ENCODE measurements around the gene VPS51.

The VPS51 gene

DNA sequence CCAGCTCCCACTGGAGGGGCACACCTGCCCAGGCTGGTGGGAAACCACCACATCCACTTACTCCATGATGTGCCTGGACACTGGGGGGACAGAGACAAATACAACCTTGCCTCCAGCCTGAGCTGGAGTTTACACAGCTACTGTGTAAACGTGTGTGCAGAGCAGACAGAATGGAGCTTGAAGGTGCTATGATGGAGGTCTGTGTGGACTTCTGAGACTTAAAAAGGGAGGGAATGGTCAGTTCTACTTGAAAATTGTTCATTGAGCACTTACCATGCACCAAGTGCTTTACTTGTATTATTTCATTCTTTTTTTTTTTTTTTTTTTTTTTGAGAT lies 23.4 kb upstream of the VPS51 start:
- no peak for DNase-seq (ENCODE audit: low read depth in 3 of 3)

- DNase-seq (ENCODE audit: low read depth in 3 of 3) = no peak
Measured at GRCh38 chr11:65077451-65077850, 18.6 kb upstream of the VPS51 start.

GRCh38 chr11:65078151-65078550 lies 17.9 kb upstream of the VPS51 start:
- peak; percentile 39 to 60 (median 45) for DNase-seq (ENCODE audit: low read depth in 3 of 3)

- no peak for DNase-seq (ENCODE audit: low read depth in 3 of 3)
Measured at GRCh38 chr11:65078786-65079342, 17.1 kb upstream of the VPS51 start.

DNA sequence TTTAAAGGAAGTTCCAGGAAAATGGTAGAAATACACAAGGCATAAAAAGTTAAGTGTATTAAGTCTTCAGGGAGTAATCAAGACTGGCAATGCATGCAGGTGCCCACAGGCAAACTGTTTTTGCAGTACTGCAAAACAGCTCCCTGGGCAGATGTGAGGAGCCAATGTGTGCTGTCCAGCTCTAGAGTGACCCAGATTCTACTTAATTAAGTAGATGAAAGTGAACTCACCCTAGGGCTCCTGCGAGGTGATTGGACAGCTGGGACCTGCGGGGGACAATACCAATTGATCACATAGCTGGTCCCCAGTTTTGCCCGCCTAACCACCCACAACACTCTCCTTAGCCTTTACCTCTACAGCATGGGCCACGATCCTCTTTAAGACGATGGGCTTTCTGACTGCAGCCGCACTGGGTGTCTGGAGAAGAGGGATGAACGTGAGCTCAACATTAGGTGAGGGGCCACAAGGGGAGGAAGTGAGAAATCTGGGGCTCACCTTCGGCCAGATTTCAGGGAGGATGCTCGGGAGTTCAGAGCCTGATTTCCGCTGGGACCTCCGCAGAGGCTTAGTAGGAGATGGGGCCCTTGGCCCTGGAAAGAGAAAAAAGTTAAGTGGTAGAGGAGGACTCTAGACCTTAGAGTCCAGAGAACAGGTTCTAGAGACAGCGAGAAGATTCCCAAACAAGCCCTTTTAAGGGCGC lies 12.7 kb upstream of the VPS51 start:
- no peak for DNase-seq (ENCODE audit: low read depth in 3 of 3)

DNA sequence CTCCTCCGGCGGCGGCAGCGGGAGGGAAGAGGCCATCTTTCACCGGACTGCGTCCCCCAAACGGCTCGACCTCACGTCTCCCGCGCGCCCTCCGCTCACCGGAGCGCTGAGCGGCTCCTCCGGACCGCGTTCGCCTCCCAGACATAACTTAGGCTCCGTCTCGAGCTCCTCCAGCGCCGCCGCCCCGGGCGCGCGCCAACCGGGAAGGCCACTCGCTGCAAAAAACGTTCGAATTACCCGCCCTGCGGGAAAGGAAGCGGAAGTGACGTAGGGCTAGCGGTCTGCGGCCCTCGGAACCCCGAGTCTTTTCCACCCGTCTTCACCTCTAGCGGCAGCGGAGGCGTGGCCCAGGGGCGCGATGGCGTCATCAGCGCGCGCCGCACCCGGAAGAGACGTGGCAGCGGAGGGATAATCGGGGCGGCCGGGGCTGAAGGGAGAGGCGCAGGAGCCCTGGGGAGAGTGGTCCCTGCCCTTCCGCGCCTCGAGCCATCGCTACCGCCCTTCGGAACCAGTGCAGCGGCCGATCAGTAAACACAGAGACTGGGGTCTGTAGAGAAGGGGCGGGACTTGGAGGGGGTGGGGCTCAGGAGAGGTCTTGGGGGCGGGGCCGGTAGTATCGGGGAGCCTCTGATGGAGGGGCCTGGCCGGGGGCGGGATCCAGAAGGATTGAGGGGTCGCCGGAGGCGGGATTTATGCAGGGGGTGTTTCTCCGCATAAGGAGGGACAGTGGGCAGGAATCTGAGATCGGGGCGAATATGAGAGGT lies 12.0 kb upstream of the VPS51 start, which contains the start of the genes CDCA5 and ZFPL1:
Gene CDCA5 (minus strand): TSS at position 207 of the 764 bp plus-strand sequence. CDS start 62 bp downstream, at position 145.
Gene ZFPL1 (plus strand): TSS at position 389 of the 764 bp plus-strand sequence. CDS start 477 bp downstream, outside the sequence.
- peak; percentile 89 to 95 (median 93) for DNase-seq (ENCODE audit: low read depth in 3 of 3)

DNA sequence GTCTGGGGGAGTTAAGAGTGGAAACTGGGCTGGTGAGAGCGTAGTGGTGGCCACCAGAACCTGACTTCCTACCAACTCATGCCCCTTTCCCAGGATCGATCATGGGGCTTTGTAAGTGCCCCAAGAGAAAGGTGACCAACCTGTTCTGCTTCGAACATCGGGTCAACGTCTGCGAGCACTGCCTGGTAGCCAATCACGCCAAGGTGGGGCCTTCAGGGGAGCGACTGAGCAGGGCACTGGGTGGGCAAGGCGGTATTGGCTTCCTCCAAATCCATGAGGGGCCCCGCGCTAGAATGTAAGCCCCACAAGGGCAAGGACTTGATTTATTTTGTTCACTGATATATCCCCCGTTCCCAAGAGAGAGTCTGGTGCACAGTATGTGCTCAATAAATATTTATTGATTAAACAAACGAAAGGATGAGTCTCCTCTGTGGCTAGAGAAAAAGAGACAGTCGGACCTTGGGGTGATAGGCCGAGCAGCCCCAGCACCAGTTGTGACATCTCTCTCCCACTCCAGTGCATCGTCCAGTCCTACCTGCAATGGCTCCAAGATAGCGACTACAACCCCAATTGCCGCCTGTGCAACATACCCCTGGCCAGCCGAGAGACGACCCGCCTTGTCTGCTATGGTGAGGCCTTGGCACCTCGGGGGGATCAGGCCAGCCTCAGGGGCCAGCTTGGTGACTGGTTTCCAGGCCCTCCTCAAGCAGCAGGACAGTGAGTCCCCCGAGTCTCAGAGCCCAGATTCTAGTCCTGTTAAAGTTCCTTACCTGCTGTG lies 11.2 kb upstream of the VPS51 start:
- no peak for DNase-seq (ENCODE audit: low read depth in 3 of 3)

- no peak for DNase-seq (ENCODE audit: low read depth in 3 of 3)
Measured at GRCh38 chr11:65085446-65085845, 10.6 kb upstream of the VPS51 start.

- no peak for DNase-seq (ENCODE audit: low read depth in 3 of 3)
Measured at GRCh38 chr11:65086809-65087208, 9.2 kb upstream of the VPS51 start.

GRCh38 chr11:65087216-65087615 lies 8.8 kb upstream of the VPS51 start:
- DNase-seq (ENCODE audit: low read depth in 3 of 3) = no peak

DNA sequence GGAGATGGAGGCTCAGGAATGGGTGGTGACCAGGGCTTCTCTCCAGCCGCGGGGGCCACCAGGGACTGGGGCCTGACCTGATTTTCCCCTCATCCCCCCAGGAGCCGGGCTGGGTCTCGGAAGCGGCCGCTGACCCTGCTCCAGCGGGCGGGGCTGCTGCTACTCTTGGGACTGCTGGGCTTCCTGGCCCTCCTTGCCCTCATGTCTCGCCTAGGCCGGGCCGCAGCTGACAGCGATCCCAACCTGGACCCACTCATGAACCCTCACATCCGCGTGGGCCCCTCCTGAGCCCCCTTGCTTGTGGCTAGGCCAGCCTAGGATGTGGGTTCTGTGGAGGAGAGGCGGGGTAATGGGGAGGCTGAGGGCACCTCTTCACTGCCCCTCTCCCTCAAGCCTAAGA lies 8.2 kb upstream of the VPS51 start:
- no peak for DNase-seq (ENCODE audit: low read depth in 3 of 3)

DNA sequence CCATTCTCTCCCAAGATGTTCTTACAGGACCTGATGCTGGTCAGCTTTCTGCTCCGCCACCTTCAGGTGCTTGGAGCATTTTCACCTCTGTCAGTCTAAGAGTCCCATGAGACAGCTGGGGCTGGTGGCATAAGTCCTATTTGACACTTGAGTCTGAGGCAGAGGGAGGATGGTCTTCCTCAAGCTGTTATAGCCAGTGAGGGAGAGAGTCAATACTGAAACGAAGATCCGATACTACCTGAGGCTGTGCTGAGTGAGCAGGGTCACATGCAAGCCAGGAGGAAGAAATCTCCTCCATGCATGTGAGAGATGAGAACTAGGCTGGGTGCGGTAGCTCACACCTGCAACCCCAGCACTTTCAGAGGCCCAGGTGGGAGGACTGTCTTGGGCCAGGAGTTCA lies 6.4 kb upstream of the VPS51 start:
- DNase-seq (ENCODE audit: low read depth in 3 of 3) = no peak

DNA sequence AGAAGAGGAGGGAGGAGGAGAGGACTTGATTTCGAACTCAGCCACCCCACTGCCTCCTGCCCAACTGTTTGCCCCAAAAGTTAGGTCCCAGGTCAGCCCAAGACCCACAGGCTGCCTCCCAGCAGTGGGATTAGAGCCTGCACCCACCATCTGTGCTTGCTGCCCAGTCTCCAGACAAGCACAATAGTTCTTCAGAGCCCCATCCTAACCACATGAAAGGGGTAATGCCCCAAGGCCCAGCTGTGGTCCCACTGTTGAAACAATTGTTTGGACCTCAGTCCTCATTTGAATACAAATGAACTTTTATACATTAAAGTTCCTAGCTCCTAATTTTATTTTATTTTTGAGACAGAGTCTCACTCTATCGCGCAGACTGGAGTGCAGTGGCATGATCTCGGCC lies 5.4 kb upstream of the VPS51 start:
- DNase-seq (ENCODE audit: low read depth in 3 of 3) = no peak

DNA sequence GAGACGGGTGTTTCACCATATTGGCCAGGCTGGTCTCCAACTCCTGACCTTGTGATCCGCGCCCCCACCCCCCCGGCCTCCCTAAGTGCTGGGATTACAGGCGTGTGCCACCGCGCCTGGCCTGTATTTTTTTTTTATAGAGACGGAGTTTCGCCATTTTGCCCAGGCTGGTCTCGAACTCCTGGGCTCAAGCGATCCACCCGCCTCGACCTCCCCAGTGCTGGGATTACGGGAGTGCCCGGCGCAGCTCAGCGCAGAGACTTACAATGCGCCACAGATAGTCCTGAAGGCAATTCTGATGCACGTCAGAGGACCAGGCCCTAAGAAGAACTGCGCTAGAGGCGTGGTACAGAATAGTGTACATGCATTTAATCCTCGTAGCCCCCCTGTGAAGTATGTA lies 587 bp upstream of the VPS51 start:
- no peak for DNase-seq (ENCODE audit: low read depth in 3 of 3)

DNA sequence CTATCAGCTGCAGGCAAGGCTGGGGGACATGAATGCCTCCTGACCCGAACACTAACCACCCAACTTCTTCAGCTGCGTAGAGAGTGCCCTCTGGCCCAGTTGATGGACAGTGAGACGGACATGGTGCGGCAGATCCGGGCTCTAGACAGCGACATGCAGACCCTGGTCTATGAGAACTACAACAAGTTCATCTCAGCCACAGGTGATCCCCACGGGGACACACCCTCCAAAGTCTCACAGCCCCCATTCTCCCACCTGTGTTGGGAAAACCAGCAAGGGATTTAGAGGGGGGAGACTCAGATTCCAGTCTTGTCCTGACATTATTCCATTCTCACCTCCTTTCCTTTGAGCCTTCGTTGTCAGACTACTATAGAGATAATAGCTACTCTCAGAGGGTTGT lies 912 bp downstream of the VPS51 start:
- DNase-seq (ENCODE audit: low read depth in 3 of 3) = no peak

- no peak for DNase-seq (ENCODE audit: low read depth in 3 of 3)
Measured at GRCh38 chr11:65100674-65101350, 4.8 kb downstream of the VPS51 start.

DNA sequence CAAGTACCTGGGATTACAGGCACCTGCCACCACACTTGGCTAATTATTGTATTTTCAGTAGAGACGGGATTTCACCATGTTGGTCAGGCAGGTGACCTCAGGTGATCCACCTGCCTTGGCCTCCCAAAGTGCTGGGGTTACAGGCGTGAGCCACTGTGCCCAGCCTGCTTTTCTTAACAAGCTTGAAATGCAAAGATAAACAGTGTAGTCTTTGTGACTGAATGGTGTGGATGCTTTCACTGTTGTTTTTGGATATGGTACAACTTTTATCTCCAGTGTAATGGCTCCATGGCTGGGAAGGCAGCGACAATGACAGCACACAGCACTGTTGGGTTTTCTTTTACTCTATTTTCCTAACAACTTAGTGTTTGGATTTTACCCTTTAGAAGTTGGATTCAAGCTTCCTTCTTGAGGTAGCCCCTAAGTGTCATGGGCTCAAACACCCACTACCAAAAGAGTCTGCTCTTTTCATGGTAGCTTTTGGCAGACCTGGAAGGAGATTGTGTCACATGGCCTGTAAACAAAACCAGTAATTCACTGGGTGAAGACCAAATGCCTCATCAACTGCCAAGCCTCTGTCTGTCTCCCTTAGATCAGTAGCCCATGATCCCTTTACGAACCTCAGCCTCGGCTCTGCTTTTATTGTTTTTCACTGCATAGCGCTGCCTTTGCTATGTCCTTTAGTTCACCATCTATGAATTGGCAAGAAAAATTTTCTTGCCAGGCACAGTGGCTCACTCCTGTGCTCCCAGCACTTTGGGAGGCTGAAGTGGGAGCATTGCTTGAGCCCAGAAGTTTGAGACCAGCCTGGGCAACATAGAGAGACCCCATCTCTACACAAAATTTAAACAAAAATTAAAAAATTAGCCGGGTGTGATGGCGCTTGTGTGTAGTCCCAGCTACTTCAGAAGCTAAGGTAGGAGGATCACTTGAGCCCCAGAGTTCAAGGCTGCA lies 6.4 kb downstream of the VPS51 start:
- DNase-seq (ENCODE audit: low read depth in 3 of 3) = no peak

DNA sequence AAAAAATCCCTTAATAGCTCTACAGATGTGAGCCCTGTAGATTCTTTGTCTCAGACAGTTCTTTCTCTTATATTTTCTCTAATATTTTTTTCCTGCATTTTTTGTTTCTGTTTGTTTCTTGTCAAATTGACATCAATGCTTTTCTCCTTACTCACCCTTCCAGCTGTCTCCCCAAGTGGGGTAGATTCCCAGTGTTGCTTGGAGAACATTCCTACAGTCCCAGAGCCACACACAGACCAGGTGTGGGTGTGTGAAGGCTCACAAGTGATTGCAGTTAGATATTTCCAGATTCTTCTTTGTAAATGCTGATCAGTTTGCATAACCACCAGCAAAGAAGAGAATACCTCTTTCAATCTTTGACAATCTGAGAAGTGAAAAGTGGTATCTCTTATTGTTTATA lies 7.5 kb downstream of the VPS51 start:
- DNase-seq (ENCODE audit: low read depth in 3 of 3) = no peak

GRCh38 chr11:65104628-65105027 lies 8.6 kb downstream of the VPS51 start:
- no peak for DNase-seq (ENCODE audit: low read depth in 3 of 3)

GRCh38 chr11:65107078-65107477 lies 11.1 kb downstream of the VPS51 start:
- no peak for DNase-seq (ENCODE audit: low read depth in 3 of 3)
